ENCODE results near the gene CEACAM8.
A peak's percentile ranks its signal among the peaks of the same experiment; 100 is the strongest.
"Not testable (repeated sequence)": the region's sequence is repeated elsewhere in the genome, so short reads cannot be mapped to it uniquely, and the experiment has no call there.

CEACAM8 gene

DNA sequence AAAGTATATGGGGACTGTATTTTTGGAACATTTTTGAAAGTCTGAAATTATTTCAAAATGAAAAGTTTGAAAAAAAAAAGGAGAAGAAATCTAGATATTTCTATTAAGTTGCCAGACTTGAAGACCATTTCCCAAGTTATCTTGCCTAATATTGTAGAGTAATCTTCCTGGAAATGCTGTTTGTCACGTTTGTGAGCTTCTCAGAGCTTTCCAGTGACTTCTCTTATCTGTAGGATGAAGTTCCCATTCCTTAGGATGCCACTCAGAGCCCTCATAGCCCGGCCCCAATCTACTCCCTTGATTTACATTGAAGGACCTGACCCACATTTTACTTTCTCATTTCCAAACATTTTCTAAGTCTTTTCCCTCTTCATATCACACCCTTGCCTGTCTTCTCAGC lies 23.6 kb downstream of the CEACAM8 start:
- no peak for DNase-seq

DNA sequence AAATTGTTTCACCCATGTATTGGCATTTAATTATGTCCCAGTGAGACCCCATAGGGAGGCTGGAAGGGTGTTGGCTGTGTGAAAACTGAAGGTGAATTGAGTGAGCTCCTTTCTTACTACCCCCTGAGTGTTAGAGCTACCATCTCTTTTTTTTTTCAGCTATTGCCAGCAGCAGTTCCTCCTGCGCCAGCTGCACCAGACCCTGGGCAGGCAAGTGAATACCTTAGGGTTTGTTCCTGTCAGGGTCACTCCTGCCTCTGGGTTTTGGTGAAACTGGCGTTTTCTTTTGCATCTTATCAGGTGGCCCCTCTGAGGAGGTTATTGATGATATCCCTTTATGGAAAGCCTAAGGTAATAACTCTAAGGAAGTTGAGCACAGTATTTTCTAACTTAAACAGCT lies 25.5 kb downstream of the CEACAM8 start:
- DNase-seq: no peak

DNA sequence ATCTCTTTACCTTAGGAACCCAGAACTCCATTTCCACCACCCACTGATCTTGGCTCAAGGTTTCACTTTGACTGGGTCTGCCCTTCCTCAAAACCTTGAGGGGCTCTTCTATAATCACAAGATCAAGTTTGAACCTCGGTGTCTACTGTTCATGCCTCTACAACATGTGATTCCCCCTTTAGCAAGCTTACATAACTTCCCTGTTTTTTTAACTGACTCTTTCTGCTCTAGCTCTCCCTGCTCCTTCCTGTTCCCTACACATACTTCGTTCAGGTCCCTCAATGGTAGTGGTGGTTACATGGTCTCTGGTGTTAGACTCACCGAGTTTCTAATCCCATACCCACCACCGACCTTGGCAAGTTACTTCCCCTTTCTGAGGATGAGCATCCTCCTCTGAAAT lies 26.7 kb downstream of the CEACAM8 start:
- peak in 1 of 2 donors; percentile 2 for DNase-seq

DNA sequence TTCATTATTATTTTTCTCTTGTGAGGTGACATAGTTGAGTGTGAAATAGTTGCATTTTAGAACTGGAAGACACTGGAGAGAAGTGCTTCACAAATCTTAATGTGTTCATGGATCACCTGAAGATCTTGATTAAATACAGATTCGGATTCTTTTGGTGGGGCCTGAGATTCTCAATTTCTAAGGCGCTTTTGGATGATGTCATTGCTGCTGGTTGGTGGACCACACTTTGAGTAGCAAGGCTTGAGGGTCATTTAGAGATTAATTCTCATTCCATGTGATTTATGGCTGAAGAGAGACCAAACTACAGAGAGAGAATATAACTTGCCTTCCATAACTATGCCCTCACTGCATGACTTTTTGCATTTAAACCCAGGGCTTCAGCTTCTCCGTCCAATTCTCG lies 27.2 kb downstream of the CEACAM8 start:
- DNase-seq: no peak

DNA sequence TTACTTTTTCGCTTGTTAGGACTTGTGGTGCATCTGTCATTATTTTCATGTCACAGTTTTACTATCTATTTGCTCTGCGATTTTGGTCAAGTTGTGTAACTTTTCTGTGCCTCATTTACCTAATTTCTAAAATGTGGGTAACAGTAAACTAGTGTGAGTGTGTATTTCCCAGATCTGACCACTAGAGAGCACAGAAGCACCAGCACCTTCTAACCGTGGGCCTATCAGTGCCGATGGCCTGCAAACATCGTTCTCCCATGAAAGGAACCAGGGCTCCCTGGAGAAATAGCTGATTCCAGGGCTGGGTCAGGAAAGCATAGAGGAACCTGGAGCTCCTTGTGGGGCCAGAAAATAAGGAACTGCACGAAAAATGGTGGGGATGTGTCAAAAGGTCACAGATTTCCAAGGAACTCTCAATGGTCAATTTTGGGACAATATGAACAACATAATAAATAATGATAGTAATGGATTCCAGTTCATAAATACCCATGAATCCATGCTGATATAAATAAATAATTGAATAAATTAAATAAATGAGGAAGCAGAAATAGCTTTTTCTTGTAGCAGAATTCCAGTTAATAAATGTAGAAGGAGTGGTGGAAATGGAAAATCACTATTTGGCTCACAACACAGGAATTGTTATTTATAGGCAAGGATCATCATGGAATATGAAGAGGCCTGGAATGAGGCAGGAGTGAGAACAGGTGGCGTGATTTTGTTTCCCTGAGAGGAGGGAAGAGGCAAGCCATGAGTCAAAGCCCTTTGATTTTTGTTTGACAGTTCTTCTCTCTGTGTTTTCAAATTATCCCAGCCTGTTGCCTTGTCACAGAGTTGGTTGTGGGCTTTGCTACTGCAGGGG lies 31.1 kb downstream of the CEACAM8 start:
- peak; percentile 25 to 29 for DNase-seq

DNA sequence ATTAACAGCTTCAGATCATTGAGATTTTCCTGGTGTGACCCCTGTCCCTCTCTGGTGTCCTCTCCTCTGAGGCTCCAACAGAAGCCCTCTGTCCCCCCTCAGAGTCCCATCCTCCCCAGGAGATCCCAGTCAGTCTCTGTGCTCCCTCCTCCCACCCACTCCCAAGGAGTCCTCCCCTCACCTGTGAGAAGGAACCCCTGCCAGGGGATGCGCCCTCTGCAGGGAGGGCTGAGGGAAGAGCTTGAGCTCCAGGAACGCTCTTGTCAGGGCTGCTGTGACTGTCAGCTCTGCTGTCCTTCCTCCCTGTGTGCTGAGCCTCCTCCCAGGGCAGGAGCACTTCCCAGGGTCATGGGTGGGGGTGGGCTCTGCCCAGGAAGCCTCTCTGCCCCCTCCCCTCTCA lies 33.2 kb downstream of the CEACAM8 start:
- no peak for DNase-seq

DNA sequence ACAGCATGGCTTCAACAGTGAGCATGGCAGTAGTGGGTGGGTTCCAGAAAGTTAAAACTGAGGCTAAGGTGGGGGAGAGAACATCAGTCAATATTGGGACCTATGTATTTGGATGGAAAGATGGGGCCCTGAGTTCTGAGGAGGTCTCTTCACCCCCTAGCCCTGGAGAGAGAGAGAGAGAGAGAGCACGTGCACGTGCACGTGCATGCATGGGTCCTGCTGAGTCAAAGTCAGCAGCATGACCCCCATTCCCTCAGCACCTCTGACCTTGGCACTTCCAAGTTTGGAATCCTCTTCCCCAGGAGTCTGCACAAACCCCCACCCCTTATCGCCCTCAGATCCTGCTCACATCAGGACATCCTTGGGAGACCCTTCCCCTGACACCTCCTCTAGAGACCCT lies 34.0 kb downstream of the CEACAM8 start:
- DNase-seq: no peak

DNA sequence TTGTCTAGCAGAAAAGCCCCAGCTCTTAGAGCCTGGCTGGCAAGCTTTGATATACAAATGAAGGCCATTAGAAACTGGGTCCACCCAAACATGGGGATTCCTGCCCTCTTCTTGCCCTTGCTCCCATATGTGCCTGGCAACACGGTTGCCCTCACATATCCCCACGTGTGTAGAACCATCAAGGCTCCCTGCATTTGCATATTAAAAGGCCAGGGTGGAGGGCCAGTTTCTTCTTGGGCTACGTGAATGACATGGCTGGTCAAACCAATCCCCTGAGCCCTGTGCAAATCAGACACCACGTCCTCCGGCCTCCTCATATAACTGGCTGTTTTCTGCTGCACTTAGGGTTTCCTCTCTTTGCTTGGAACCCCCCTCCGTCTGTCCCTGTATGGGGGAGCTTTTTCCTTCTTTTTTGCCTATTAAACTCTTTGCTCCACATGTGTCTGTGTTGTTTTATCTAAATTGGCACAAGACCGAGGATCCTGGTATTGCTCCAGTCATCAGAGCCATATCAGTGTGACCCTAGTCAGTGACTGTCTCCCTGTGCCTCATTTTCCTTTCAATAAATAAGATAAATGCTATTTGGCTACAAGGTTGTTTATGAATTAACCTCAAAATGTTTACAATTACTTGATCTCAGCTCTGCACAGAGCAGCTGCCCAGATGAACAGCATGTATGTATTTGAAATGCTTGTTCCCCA lies 36.1 kb downstream of the CEACAM8 start:
- DNase-seq: no peak

DNA sequence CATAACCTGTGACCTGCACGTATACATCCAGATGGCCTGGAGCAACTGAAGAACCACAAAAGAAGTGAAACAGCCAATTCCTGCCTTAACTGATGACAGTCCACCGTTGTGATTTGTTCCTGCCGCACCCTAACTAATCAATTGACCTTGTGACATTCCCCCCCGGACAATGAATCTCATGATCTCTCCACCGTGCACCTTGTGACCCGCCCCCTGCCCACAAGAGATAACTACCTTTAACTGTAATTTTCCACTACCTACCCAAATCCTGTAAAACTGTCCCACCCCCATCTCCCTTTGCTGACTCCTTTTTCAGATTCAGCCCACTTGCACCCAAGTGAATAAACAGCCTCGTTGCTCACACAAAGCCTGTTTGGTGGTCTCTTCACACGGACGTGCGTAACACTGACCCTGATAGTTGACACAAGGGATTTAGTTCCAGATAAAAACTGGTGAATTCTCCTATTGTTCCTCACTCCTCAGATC lies 37.3 kb downstream of the CEACAM8 start:
- not testable (repeated sequence) for DNase-seq

DNA sequence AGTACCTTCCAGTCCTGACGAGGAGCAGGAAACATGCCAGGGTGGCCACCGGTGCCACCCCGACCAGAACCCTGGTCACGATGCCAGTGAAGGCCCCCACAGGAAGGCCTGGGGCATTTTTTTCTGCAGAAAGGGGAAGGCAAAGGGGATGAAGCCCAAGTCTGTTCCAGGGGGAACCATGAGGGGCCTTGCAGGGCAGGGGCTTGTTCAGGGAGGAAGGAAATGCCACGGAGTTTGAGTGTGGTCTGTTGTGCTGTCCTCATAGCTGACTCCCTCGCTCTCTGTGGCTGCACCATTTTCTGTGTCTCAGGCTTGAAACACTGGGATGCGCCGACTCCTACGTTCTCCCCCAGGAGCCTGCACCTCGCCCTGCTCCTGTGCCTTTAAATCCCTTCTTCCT lies 38.9 kb downstream of the CEACAM8 start:
- no peak for DNase-seq

DNA sequence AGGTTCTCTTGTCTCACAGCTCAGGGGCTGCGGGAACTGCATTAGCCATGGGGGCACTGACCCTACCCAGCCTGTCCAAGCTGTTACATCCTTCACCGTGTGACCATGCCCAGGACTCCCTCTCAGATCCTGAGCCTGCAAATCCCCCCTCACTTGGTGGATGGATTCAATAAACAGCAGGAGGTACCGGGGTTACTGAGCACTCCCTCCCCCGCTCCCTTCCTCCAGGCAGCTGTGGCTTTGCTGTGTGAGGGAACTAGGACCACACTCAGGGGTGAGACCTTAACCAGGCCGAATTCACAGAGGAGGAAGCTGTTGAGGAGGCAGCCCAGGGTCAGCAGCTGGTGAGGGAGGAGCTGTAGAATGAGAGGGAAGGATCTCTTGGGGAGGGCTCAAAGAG lies 39.4 kb downstream of the CEACAM8 start:
- peak in 1 of 2 donors; percentile 31 for DNase-seq

DNA sequence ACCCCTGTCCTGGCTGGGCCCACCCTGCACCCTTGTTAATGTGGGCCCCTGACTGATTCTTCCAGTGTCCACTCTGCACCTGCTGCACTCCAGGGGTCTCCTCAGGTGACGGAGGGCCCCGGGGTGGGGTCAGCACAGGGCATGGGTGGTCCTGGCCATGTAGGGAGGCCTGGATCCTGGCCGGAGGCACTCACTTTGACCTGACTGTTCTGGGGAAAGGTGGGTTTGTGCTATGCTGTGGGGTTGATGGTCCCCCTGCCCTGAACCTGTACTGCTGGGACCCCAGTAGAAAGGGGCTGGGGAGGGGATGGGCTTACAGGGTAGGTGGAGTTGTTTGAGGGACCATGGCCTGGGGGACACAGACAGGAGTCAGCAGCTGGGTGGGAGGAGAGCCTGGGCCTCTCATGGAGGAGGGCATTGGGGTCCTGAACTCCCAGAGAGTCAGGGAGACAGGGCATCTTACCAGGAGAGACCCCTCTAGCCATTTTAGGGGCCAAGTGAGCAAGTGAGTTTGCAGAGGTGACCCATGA lies 40.6 kb downstream of the CEACAM8 start:
- no peak for DNase-seq

DNA sequence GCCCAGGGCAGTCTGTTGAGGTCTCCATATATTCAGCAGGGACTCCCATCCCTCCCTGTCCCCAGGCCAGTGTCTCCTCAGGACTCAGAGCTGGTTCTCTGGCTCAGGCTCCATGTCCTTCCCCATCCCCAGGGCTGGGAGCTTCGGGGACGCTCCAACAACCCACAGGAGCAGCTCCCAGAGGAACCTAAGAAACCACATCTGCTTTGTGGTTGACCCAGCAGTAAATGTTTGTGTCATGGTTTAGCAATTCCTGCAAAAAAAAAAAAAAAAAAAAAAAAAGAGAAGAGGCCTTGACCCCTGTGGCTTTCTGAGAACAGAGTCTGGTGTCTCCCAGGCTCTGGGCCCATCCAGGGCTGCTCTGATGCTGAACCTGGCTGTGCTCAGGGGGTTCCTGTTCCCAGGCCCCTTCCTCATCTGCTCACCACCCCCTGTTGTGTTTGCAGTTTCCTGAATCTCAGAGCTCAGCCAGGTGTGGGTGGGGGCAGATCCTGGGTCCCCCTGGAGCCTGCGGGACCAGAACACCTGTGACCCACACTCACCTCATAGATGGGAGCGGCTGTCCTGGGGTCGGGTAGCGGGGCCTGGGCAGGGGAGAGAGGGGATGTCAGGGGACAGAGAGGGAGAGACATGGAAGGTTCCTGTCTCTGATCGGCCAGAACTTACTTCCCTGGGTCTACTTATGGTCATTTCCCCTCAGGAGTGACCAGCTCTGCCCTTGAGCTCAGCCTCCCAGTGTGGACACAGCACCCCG lies 41.3 kb downstream of the CEACAM8 start:
- DNase-seq: peak in 1 of 2 donors; percentile 19

DNA sequence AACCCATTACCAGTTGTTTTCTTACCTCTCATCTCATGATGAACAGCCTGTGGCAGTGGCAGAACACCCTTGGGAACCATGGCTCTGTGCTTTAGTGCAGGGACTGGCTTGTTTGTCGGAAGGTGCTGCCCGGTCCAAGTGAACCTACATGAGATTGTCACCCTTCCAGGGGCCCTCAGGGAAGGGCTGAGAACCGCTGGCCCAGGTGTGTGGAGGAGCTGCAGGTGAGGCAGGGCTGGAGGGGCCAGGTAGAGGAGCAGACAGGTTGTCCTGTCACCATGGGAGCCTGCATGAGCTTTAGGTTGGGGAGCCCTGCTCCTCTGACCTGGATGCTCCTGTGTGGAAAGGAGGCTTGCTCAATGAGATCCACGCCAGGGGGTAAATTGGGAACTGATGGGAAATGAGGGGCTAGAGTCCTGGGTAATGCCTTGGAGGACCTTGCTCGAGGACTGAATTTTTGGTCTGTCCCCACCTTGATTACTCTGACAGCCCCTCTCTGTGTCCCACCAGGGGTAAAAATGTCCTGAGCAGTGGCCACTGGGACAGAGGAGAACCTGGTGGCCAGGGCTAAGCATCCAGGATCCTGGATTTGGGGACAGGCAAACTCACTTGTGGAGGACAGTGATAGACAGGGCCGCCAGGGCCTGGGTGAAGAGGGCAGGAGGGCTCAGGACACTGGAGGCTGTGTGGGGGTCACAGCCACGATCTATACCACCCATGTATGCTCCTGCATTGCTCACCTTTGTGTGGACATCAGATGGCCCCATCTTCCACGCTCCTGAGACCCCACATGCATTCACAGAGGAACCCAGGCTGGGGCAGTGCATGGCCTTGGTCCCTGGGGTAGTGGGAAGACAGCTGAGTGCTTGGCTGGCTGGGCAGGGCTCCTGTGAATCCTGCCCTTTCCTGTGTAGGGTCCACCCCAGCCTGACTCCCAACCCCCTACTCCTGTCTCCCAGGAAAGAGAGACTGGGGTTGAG lies 42.3 kb downstream of the CEACAM8 start:
- no peak for DNase-seq

DNA sequence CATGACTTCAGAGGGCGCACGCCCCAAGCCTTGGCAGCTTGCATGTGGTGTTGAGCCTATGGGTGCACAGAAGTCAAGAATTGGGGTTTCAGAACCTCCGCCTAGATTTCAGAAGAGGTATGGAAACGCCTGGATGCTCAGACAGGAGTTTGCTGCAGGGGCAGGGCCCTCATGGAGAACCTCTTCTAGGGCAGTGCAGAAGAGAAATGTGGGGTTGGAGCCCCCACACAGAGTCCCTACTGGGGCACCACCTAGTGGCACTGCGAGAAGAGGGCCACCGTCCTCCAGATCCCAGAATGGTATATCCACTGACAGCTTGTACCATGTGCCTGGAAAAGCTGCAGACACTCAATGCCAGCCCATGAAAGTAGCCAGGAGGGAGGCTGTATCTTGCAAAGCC lies 44.2 kb downstream of the CEACAM8 start:
- not testable (repeated sequence) for DNase-seq

DNA sequence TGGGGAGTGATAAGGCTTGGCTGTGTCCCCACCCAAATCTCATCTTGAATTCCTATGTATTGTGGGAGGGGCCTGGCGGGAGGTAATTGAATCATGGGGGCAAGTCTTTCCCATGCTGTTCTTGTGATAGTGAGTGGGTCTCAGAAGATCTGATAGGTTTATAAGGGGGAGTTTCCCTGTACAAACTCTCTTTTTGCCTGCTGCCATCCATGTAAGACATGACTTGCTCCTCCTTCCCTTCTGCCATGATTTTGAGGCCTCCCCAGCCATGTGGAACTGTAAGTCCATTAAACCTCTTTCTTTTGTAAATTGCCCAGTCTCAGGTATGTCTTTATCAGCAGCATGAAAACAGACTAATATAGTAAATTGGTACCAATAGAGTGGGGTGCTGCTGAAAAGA lies 45.7 kb downstream of the CEACAM8 start:
- DNase-seq: not testable (repeated sequence)

DNA sequence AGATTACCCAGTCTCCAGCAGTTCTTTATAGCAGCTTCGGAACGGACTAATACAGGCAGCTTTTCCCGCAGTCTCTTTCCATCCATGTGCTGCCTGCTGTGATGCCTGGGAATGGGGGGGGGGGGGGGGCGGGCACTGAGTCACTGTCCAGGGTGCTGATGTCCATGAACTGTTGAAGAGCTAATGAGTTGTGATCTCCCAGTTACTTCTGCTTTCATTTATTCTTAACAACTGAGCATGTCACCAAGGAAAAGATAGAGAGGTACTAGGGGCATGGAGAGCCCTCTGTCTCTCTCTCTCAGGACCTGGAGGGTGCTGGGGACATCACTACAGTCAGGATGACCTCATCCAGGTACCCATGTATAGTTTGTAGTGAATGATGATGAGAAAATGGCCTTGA lies 46.2 kb downstream of the CEACAM8 start:
- no peak for DNase-seq

DNA sequence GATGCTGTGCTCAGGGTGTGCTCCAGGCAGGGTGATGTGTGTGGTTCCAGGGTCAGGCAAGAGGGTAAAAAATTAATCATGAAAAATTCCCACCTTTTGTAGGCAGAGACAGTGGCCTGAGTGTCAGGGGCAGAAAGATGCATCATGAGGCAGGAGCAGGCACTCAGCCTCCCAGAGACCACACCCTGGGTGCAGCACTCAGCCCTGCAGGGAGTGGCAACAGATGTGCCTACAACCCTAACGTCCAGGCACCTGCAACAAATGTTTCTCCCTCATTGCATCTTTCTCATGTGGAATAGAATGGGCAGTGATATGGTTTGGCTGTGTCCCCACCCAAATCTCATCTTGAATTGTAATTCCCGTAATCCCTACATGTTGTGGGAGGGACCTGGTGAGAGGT lies 46.8 kb downstream of the CEACAM8 start:
- no peak for DNase-seq

DNA sequence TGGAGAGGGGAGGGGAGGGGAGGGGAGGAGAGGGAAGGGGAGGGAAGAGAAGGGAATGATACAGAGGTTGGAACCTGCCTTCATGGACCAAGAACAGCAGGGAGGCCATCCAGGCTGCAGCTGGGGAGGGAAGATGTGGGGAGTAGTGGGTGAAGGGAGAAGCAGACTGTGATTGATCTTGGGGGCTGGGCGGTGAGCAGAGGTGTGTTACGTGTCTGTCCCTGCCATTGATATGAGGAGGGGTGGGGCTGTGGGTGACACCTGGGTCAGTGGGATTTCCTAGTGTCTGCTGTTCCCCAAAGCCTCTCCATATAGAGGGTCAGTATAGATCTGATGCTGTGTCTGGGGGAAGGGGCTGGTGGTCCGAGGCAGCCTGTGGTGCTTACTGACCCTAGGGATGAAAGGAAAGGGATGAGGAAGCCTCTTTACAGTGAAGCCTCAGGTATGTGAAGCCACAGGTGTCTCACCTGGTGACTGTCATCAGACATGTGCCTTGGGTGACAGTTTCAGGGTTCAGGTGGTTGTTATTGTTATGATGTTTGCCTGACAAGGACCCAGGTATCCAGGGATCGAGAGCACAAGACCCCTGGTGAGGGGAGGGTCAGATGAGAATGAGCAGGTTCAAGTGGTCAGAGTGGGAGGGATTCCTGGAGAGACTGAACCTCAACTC lies 47.8 kb downstream of the CEACAM8 start:
- no peak for DNase-seq

DNA sequence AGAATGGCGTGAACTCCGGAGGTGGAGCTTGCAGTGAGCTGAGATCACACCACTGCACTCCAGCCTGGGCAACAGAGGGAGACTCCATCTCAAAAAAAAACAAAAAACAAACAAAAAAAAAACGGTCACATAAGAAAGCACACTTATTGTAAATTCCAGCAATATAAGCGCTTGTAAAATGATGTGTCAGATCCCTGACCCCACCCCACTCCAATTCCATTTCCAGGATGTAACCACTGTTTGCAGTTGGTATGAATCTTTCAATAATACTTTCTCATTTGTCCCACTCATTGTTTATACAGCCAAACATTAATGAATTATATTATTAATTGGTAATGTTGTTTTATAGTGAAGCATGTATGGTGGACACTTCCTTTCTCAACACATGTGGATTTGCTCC lies 50.6 kb downstream of the CEACAM8 start:
- no peak for DNase-seq

DNA sequence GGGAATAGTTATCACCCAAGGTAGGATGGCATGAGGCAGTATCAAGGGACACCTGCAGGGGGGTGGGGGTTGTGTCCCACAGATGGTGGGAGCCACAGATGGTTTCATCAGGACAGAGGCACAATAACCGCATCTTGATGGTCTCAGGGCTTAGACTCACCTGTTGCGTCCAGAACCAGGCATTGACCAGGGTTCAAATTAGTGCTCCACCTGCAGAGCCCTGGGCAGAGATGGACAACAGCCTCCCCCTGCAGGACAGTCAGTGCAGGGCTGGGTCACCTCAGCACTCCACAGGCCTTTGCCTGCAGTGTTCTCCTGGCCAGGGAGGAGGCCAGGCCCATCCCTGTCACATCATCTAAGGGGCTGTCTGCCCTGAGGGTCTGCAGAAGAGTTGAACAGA lies 51.9 kb downstream of the CEACAM8 start:
- DNase-seq: no peak
